ENCODE results near the gene ZNF518A.

DNA sequence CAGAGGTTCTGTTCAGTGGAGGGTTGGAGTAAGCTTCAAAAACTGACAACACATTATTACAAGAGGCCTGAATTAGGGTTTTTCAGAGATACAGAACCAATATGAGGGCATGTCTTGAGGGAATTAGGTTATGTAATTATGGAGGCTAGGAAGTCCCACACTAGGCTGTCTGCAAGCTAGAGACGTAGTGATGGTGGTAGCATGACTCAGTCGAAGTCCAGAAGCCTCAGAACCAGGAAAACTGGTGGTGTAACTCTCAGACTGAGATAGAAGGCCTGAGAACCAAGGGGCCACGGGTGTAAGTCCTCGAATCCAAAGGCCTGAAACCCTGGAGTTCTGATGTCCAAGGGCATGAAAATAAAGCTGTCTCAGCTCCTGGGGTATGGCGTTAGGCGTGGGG, 35.6 kb downstream of the ZNF518A start:
- TF ChIP-seq, protein P1, sequence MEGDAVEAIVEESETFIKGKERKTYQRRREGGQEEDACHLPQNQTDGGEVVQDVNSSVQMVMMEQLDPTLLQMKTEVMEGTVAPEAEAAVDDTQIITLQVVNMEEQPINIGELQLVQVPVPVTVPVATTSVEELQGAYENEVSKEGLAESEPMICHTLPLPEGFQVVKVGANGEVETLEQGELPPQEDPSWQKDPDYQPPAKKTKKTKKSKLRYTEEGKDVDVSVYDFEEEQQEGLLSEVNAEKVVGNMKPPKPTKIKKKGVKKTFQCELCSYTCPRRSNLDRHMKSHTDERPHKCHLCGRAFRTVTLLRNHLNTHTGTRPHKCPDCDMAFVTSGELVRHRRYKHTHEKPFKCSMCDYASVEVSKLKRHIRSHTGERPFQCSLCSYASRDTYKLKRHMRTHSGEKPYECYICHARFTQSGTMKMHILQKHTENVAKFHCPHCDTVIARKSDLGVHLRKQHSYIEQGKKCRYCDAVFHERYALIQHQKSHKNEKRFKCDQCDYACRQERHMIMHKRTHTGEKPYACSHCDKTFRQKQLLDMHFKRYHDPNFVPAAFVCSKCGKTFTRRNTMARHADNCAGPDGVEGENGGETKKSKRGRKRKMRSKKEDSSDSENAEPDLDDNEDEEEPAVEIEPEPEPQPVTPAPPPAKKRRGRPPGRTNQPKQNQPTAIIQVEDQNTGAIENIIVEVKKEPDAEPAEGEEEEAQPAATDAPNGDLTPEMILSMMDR (conservative IDR thresholded peaks at IDR 0.05): no peak
- no peak for TF ChIP-seq EZH2 (IDR thresholded peaks at IDR 0.05; ENCODE audit: low read depth)
